GM18520 (cell line): Measurements from ENCODE around the gene COX5B.
A peak's percentile ranks its signal among the peaks of the same experiment; 100 is the strongest.
"Not testable (repeated sequence)": the region's sequence is repeated elsewhere in the genome, so short reads cannot be mapped to it uniquely, and the experiment has no call there.

Experiments used
- ATAC-seq: cut with Tn5 transposase; IDR thresholded peaks from one replicate; pipeline ENCODE4 v1.9.1; 2021; ENCODE audit not compliant: unreplicated experiment

The COX5B gene

GRCh38 chr2:97672606-97673140 lies 26.8 kb downstream of the COX5B start:
- not testable (repeated sequence) for ATAC-seq

- no peak for ATAC-seq
These were observed 27.5 kb downstream of the COX5B start for GRCh38 chr2:97673182-97673914.

- ATAC-seq = no peak
These were observed 28.0 kb downstream of the COX5B start for GRCh38 chr2:97673915-97674283.

GRCh38 chr2:97675430-97676113 lies 29.7 kb downstream of the COX5B start:
- no peak for ATAC-seq

- ATAC-seq = no peak
These were observed 30.8 kb downstream of the COX5B start for GRCh38 chr2:97676620-97677019.

- no peak for ATAC-seq
These were observed 31.6 kb downstream of the COX5B start for GRCh38 chr2:97677480-97677879.

GRCh38 chr2:97678298-97678697 lies 32.4 kb downstream of the COX5B start:
- no peak for ATAC-seq

DNA sequence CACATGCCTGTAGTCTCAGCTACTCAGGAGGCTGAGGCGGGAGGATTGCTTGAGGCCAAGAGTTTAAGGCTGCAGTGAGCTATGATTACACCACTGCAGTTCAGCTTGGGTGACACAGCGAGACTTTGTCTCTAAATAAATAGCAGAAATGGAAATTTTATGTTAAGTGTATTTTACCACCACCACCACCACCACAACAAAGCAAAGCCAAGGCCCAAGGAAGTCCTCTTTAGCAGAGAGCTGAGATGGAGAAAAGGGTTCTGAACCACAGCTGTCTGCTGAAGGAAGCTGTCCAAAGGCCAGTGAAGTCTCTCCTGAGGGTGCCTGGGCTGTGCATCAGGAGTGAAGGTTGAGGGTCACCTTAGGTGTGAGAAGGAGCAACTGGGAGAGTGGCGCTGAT lies 41.4 kb downstream of the COX5B start:
- not testable (repeated sequence) for ATAC-seq

DNA sequence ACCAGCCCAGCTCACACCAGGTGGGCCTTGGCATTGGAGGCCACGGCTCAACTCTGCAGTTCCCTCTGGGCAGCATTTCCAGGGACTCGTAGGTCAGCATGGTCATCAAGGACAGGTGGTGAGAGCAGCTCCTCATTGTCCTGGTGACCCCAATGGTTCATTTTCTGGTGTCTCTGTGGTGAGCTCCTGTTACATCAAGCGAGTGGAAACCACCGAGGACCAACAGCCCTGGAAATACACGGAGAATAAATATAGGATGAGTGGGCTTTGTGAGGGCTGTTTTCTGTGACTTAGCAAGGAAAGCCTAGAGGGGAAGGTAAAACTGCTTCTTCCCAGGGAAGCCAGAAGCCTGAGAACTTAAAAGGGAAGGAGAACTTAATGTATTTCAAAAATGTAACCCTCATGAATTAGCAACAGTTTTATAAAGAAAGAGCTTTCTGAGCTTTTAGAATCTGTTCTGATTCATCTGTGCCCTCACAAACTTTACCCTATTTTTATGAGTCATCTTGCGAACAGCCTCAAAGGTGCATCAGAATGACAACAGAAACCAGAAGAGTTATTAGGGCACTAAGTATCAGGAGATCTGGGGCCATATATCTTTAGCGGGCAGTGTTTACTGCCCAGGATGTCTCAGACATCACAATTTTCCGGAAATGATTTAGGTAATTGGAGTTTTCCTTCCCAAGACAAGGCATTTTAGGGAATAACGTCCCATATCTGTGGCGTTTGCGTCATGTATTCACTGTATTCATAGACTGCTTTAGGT lies 42.4 kb downstream of the COX5B start:
- ATAC-seq = peak; percentile 80

DNA sequence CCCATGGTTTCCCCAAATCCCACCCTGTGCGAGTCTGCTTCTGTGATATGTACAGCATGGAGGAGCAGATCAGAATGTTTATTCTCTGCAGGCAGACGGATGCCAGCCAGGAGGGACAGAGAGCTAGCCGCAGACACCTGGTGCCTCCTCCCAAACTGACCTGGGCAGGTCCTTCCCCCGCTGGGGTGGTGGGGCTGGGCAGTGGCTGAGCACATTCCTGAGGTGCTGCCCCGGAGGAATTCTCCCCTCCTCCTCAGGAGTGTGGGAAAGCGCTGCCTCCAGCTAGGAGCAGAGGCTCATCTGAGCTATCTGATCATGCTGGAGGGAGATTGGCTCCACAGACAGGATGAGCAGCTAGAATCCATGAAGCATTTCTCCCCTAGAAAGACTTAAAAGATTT lies 45.3 kb downstream of the COX5B start:
- ATAC-seq = no peak

DNA sequence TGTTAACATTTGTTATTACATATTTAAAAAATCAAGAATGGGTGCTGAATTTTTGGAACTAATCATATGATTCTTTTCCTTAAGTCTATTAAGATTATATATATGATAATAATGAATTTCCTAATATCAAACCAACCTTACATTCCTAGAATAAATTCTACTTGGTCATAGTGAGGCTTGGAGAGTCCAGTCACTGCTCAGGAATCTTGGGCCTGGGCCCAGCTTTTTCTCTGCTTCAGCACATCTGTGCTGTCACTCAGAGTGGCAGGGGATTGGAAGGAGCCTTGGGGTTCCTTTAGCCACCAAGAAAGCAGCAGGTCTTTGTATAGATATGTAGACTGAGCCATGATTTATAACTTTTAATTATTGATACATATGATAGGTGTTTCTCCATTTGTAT lies 47.6 kb downstream of the COX5B start:
- ATAC-seq = no peak

DNA sequence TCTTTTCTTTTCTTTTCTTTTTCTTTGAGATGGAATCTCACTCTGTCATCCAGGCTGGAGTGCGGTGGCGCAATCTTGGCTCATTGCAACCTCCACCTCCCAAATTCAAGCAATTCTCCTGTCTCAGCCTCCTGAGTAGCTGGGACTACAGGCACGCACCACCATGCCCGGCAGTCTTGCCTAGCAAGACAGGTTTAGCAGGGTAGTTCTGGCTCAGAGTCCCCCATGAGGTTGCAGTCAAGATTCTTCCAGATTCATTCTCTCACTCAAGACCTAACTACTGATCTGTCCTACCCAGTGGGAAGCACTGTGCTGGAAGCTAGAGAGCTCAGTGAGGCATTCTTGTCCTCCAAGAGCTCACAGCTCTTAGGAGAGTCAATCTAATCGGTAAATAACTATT lies 49.9 kb downstream of the COX5B start:
- ATAC-seq = no peak

DNA sequence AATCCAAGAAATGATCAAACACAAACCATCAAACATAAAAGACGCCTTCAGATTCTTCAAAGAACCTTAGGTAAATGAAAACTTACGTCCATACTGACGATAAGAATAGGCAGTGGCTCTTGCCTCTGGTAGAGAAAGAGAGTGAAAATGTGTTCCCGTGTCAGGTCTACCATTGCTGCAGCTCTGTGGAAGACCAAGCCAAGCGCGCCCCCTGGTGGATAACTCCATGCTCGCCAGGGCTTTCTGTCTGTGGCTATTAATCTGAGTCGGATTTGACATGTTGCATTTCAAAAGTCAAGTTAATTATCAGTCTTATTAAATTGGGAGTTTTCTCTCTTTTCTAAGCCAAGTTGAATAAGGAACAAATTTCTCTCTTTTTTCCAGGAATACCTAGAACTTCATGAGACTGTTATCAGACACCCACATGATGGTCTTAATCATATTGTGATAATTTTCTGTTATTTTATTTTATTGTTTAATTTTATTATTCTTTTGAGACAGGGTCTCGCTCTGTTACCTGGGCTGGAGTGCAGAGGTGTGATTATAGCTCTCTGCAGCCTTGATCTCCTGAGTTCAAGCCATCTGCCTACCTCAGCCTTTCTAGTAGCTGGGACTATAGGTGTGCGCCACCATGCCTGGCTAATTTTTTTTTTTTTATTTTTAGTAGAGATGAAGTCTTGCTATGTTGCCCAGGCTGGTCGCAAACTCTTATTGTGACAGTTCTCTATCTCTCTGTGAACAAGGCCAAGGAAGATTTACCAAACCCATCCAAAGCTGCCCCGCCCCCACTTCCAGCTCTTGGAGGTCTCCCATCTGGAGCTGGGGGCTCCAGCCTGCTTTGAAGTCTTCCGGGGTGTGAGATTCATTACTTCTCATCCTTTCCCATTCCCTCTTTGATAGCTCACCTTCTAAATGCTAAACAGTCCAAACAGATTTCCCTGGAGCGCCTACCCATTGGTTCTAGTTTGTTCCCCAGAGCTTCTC lies 51.7 kb downstream of the COX5B start:
- ATAC-seq = peak; percentile 60
